ENCODE results near the gene HSFX2.
"Not testable (repeated sequence)": the region's sequence is repeated elsewhere in the genome, so short reads cannot be mapped to it uniquely, and the experiment has no call there.

Gene HSFX2

GRCh38 chrX:149598603-149599002, 3.5 kb upstream of the HSFX2 start:
- not testable (repeated sequence) for H3K9me3 ChIP-seq (ENCODE audit: insufficient read depth, low read length); H3K36me3 ChIP-seq (ENCODE audit: low read length); H3K9me2 ChIP-seq (replicated peaks; ENCODE audit: insufficient read depth, low read length); H3K27ac ChIP-seq (ENCODE audit: low read depth, low read length); H3K4me2 ChIP-seq (ENCODE audit: low read depth, low read length, poor library complexity, severe bottlenecking); H3K27me3 ChIP-seq (ENCODE audit: low read length); H3F3A ChIP-seq (ENCODE audit: insufficient read depth); H3K79me2 ChIP-seq (ENCODE audit: insufficient read depth, low read length); H4K20me1 ChIP-seq (ENCODE audit: low read depth, low read length); H2AFZ ChIP-seq (ENCODE audit: low read depth, low read length, severe bottlenecking); H3K4me3 ChIP-seq (ENCODE audit: insufficient read depth, low read length, poor library complexity, severe bottlenecking); H3K9ac ChIP-seq (ENCODE audit: low read length)

DNA sequence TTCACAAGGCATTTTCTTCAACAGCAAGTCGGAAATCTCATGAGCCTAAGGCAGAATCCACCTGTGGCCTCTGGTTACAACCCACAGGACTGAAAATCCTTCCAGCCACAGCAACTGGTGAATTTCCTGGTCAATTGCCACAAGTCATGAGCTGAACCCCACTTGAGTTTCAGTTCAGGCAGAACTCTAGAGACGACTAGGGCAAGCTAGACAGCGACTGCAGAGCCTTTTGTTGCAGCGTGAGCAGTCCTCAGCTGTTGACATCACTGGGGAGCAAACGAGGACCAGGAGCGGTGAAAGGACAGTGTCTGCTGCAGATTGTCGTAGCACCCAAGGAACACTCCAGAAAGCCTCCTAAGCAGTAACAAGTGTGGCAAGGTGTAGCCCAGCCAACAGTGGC, 829 bp upstream of the HSFX2 start:
- H3K9ac ChIP-seq (ENCODE audit: low read length); H3K4me3 ChIP-seq (ENCODE audit: insufficient read depth, low read length, poor library complexity, severe bottlenecking); H3F3A ChIP-seq (ENCODE audit: insufficient read depth); H3K4me2 ChIP-seq (ENCODE audit: low read depth, low read length, poor library complexity, severe bottlenecking); H3K9me2 ChIP-seq (replicated peaks; ENCODE audit: insufficient read depth, low read length); H2AFZ ChIP-seq (ENCODE audit: low read depth, low read length, severe bottlenecking); H4K20me1 ChIP-seq (ENCODE audit: low read depth, low read length); H3K36me3 ChIP-seq (ENCODE audit: low read length); H3K79me2 ChIP-seq (ENCODE audit: insufficient read depth, low read length); H3K27me3 ChIP-seq (ENCODE audit: low read length); H3K27ac ChIP-seq (ENCODE audit: low read depth, low read length); H3K9me3 ChIP-seq (ENCODE audit: insufficient read depth, low read length): not testable (repeated sequence)

DNA sequence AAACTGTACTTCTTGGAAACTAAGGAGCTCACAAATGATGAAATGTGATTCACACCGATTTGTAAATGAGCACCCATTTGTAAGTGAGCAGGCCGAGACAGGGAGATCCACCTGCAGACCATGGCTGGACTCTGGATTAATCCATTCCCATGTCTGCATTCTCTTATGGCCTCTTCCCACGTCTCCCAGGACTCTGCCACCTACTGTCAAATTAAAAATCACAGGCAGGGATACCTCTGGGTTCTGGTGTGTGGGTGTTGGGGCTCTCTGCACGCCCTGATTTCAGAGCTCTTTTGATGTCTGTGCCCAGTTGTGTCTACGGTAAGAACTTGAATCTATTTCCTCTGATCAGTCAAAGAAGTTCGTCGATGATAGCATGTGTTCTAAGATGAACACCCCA, 4.1 kb downstream of the HSFX2 start:
- not testable (repeated sequence) for H2AFZ ChIP-seq (ENCODE audit: low read depth, low read length, severe bottlenecking); H3K9ac ChIP-seq (ENCODE audit: low read length); H4K20me1 ChIP-seq (ENCODE audit: low read depth, low read length); H3K27me3 ChIP-seq (ENCODE audit: low read length); H3K9me2 ChIP-seq (replicated peaks; ENCODE audit: insufficient read depth, low read length); H3K4me2 ChIP-seq (ENCODE audit: low read depth, low read length, poor library complexity, severe bottlenecking); H3K36me3 ChIP-seq (ENCODE audit: low read length); H3K79me2 ChIP-seq (ENCODE audit: insufficient read depth, low read length); H3K27ac ChIP-seq (ENCODE audit: low read depth, low read length); H3K9me3 ChIP-seq (ENCODE audit: insufficient read depth, low read length); H3K4me3 ChIP-seq (ENCODE audit: insufficient read depth, low read length, poor library complexity, severe bottlenecking); H3F3A ChIP-seq (ENCODE audit: insufficient read depth)

DNA sequence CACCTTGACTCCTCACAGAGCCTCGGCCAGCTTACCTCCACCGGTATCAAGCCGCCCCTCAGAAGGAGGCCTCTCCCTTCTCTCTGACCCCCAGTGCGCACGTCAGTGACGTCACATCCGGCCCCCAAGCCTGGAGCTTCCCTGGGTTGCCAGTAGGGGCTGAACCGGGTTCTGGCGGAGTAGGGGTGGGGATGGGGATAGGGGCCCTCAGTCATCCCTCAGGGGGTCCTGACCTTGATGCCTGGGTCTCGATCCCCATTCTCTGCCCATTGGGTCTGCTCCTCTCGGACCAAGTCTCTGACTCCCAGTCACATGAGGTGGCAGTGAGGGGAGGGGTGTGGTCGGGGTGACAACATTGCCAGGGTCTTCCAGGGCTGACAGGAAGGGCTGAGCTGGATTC, 7.8 kb downstream of the HSFX2 start, which contains the start of gene MAGEA9B:
MAGEA9B (minus strand) TSS at position 101 of the 400 bp plus-strand sequence. CDS start 4,280 bp downstream, outside the sequence.
- not testable (repeated sequence) for H2AFZ ChIP-seq (ENCODE audit: low read depth, low read length, severe bottlenecking); H3K79me2 ChIP-seq (ENCODE audit: insufficient read depth, low read length); H3K36me3 ChIP-seq (ENCODE audit: low read length); H3K9me2 ChIP-seq (replicated peaks; ENCODE audit: insufficient read depth, low read length); H3K4me3 ChIP-seq (ENCODE audit: insufficient read depth, low read length, poor library complexity, severe bottlenecking); H3K27ac ChIP-seq (ENCODE audit: low read depth, low read length); H3F3A ChIP-seq (ENCODE audit: insufficient read depth); H3K9ac ChIP-seq (ENCODE audit: low read length); H3K9me3 ChIP-seq (ENCODE audit: insufficient read depth, low read length); H4K20me1 ChIP-seq (ENCODE audit: low read depth, low read length); H3K27me3 ChIP-seq (ENCODE audit: low read length); H3K4me2 ChIP-seq (ENCODE audit: low read depth, low read length, poor library complexity, severe bottlenecking)

- H3K4me2 ChIP-seq (ENCODE audit: low read depth, low read length, poor library complexity, severe bottlenecking); H3K4me3 ChIP-seq (ENCODE audit: insufficient read depth, low read length, poor library complexity, severe bottlenecking); H3K79me2 ChIP-seq (ENCODE audit: insufficient read depth, low read length); H2AFZ ChIP-seq (ENCODE audit: low read depth, low read length, severe bottlenecking); H3F3A ChIP-seq (ENCODE audit: insufficient read depth); H3K9me2 ChIP-seq (replicated peaks; ENCODE audit: insufficient read depth, low read length); H4K20me1 ChIP-seq (ENCODE audit: low read depth, low read length); H3K27ac ChIP-seq (ENCODE audit: low read depth, low read length); H3K9me3 ChIP-seq (ENCODE audit: insufficient read depth, low read length); H3K9ac ChIP-seq (ENCODE audit: low read length); H3K27me3 ChIP-seq (ENCODE audit: low read length); H3K36me3 ChIP-seq (ENCODE audit: low read length): not testable (repeated sequence)
Measured at GRCh38 chrX:149585631-149586030, 9.5 kb downstream of the HSFX2 start.

GRCh38 chrX:149573456-149573855, 21.7 kb downstream of the HSFX2 start:
- not testable (repeated sequence) for H4K20me1 ChIP-seq (ENCODE audit: low read depth, low read length); H3F3A ChIP-seq (ENCODE audit: insufficient read depth); H3K36me3 ChIP-seq (ENCODE audit: low read length); H3K27me3 ChIP-seq (ENCODE audit: low read length); H3K9me3 ChIP-seq (ENCODE audit: insufficient read depth, low read length); H3K9me2 ChIP-seq (replicated peaks; ENCODE audit: insufficient read depth, low read length); H3K4me2 ChIP-seq (ENCODE audit: low read depth, low read length, poor library complexity, severe bottlenecking); H3K27ac ChIP-seq (ENCODE audit: low read depth, low read length); H3K4me3 ChIP-seq (ENCODE audit: insufficient read depth, low read length, poor library complexity, severe bottlenecking); H2AFZ ChIP-seq (ENCODE audit: low read depth, low read length, severe bottlenecking); H3K79me2 ChIP-seq (ENCODE audit: insufficient read depth, low read length); H3K9ac ChIP-seq (ENCODE audit: low read length)

Measured in SU-DHL-6 (cell line).